Heart left ventricle (tissue), 13 donors: ENCODE measurements around the gene TLE5.

Experiments
- CTCF ChIP-seq, 12 donors: fragments of 200-600 bp; sonication (generic) in 4 of 12; IDR thresholded peaks; one replicate each; pipeline versions ENCODE4 v1.5.0 to v1.8.0; 2018 to 2022; ENCODE audit warnings: antibody characterized with exemption in 12 of 12, mild to moderate bottlenecking in 5 of 12
- POLR2A ChIP-seq, 2 donors: fragments of 450-650 bp; IDR thresholded peaks; one replicate each; pipeline ENCODE4 v1.6.1; 2017; ENCODE audit warnings: antibody characterized with exemption in 2 of 2, mild to moderate bottlenecking in 2 of 2, moderate library complexity in 2 of 2
- donor health status: ischemic (EF 13 %, LVEDD 7.1; RV severe dilation, severe dysfunction).
- donor health status: DM: no; HTN: yes; CAD: no.
- donor health status: DM: no; HTN: no; CAD: no.
- donor health status: ischemic (EF 25% LVEDD 6.9; RV normal size, moderate dysfunction).
- donor health status: ischemic (EF 25% LVEDD 5.7; RV mildly dilated, moderate dysfunction).
- donor health status: ischemic (EF 35%, LVEDD 5.7; RV mildly dilated, moderate dysfunction).
- donor health status: nonischemic (EF 11% LVEDD 7.7; RV severe dilation, severe dysfunction).
- donor health status: DM: yes; HTN: yes; CAD: no.
- donor health status: PGD.
- donor health status: ischemic (EF 29% LVEDD 5.4; RV normal size, mild dysfunction).
- donor health status: nonischemic (EF 23%, LVEDD 6.1; RV moderate dilation, normal function).

- TF ChIP-seq POLR2A (IDR thresholded peaks at IDR 0.05) = no peak
- TF ChIP-seq CTCF (IDR thresholded peaks at IDR 0.05) = no peak
Measured at GRCh38 chr19:3107658-3108057, 45.4 kb upstream of the TLE5 start.
